IMR-90 (cell line): ENCODE results near the gene EGFR. TPM values are rescaled to one million over a fixed set of nuclear protein-coding genes. Genes with fewer than 3 reads are reported as not detected.

Experiments
- ATAC-seq: fragments of 200-7000 bp; cut with Tn5 transposase; 2 replicates; pipeline ENCODE4 v1.9.1; 2020; ENCODE audit warnings: low read depth, mild to moderate bottlenecking, moderate library complexity
- BruUV-seq: library from RNA; stranded (reverse); fragments of 400-500 nt; replicated peaks from 2 replicates; lab custom pipeline; 2021; lab: Mats Ljungman, UMichigan
- CTCF ChIA-PET: fragments of 300-600 bp; formaldehyde crosslinking; extraction: SDS; loops from one replicate; lab custom pipeline; 2021; ENCODE audit warnings: antibody characterized with exemption; lab: Yijun Ruan, JAX
- POLR2A ChIA-PET: fragments of 300-600 bp; sonication (Branson Sonifier 250); formaldehyde crosslinking; loops from one replicate; lab custom pipeline; 2022; ENCODE audit warnings: antibody characterized with exemption; ENCODE audit not compliant: unreplicated experiment; lab: Charles Lee
- DNase-seq: peaks from one replicate; pipeline ENCODE4 v3.0.0; 2013
- H2AFZ ChIP-seq: replicated peaks from 2 replicates; pipeline ENCODE3; 2013; ENCODE audit warnings: low read length, mild to moderate bottlenecking; ENCODE audit not compliant: poor library complexity
- H2AK5ac ChIP-seq: 2 replicates; pipeline ENCODE4 v1.6.1; 2013; ENCODE audit warnings: low read depth, low read length, inconsistent platforms
- H2AK9ac ChIP-seq: replicated peaks from 2 replicates; pipeline ENCODE3; 2013; ENCODE audit warnings: mild to moderate bottlenecking, low read depth, low read length, moderate library complexity; ENCODE audit not compliant: poor library complexity
- H2BK120ac ChIP-seq: 2 replicates; pipeline ENCODE4 v1.6.1; 2013; ENCODE audit warnings: low read depth, low read length, inconsistent platforms
- H2BK15ac ChIP-seq: 3 replicates; pipeline ENCODE4 v1.6.1; 2013; ENCODE audit warnings: low read depth, low read length, inconsistent platforms
- H2BK20ac ChIP-seq: 2 replicates; pipeline ENCODE4 v1.6.1; 2013; ENCODE audit warnings: low read depth, mild to moderate bottlenecking, inconsistent platforms, low read length, moderate library complexity
- H2BK5ac ChIP-seq: 2 replicates; pipeline ENCODE4 v1.6.1; 2013; ENCODE audit warnings: mild to moderate bottlenecking, low read depth, low read length, inconsistent platforms; ENCODE audit not compliant: poor library complexity, severe bottlenecking
- H3K14ac ChIP-seq: replicated peaks from 2 replicates; pipeline ENCODE4 v1.6.1; 2013; ENCODE audit warnings: low read depth, low read length, inconsistent platforms
- H3K18ac ChIP-seq: 2 replicates; pipeline ENCODE4 v1.6.1; 2013; ENCODE audit warnings: low read depth, low read length, control low read depth
- H3K23ac ChIP-seq: 2 replicates; pipeline ENCODE4 v1.6.1; 2013; ENCODE audit warnings: low read depth, low read length, inconsistent platforms
- H3K27ac ChIP-seq: 2 replicates; pipeline ENCODE4 v1.5.1; 2013; ENCODE audit warnings: mild to moderate bottlenecking, control low read depth, low read length; ENCODE audit not compliant: insufficient read depth
- H3K27me3 ChIP-seq: 2 replicates; pipeline ENCODE4 v1.6.1; 2013; ENCODE audit warnings: low read length; ENCODE audit not compliant: control insufficient read depth, insufficient read depth
- H3K36me3 ChIP-seq: 2 replicates; pipeline ENCODE4 v1.6.1; 2013; ENCODE audit warnings: low read length, mixed read lengths; ENCODE audit not compliant: control insufficient read depth, insufficient read depth
- H3K4ac ChIP-seq: 2 replicates; pipeline ENCODE4 v1.6.1; 2013; ENCODE audit warnings: low read depth, low read length, inconsistent platforms
- H3K4me1 ChIP-seq: 2 replicates; pipeline ENCODE4 v1.6.1; 2013; ENCODE audit warnings: low read length, mixed read lengths; ENCODE audit not compliant: control insufficient read depth, insufficient read depth
- H3K4me2 ChIP-seq: 2 replicates; pipeline ENCODE4 v1.6.1; 2013; ENCODE audit warnings: low read depth, mild to moderate bottlenecking, control low read depth, low read length, moderate library complexity
- H3K4me3 ChIP-seq: 2 replicates; pipeline ENCODE4 v1.5.1; 2013; ENCODE audit warnings: low read depth, mild to moderate bottlenecking, control low read depth, low read length, moderate library complexity; ENCODE audit not compliant: insufficient read depth
- H3K56ac ChIP-seq: 2 replicates; pipeline ENCODE4 v1.6.1; 2013; ENCODE audit warnings: low read length, inconsistent platforms; ENCODE audit not compliant: insufficient read depth; ENCODE audit errors: extremely low read depth
- H3K79me1 ChIP-seq, 2 experiments: 2 replicates each; pipeline ENCODE4 v1.6.1; 2013; ENCODE audit warnings: low read length in 2 of 2, inconsistent platforms in 1 of 2, low read depth in 1 of 2
- H3K9ac ChIP-seq: 2 replicates; pipeline ENCODE4 v1.6.1; 2013; ENCODE audit warnings: low read depth, low read length, control low read depth
- H3K9me1 ChIP-seq: 2 replicates; pipeline ENCODE4 v1.6.1; 2013; ENCODE audit warnings: low read length, inconsistent platforms; ENCODE audit not compliant: insufficient read depth
- H3K9me3 ChIP-seq: 2 replicates; pipeline ENCODE4 v1.6.1; 2013; ENCODE audit warnings: low read length; ENCODE audit not compliant: control insufficient read depth, insufficient read depth
- H4K20me1 ChIP-seq: 2 replicates; pipeline ENCODE4 v1.6.1; 2013; ENCODE audit warnings: low read length, inconsistent platforms; ENCODE audit not compliant: insufficient read depth
- H4K5ac ChIP-seq: 2 replicates; pipeline ENCODE4 v1.6.1; 2013; ENCODE audit warnings: mild to moderate bottlenecking, low read depth, low read length, control low read depth
- H4K8ac ChIP-seq, 2 experiments: 2 replicates each; pipeline ENCODE4 v1.6.1; 2013; ENCODE audit warnings: low read depth in 2 of 2, low read length in 2 of 2, control low read depth in 1 of 2, inconsistent platforms in 1 of 2
- H4K91ac ChIP-seq: 2 replicates; pipeline ENCODE4 v1.6.1; 2013; ENCODE audit warnings: low read depth, low read length, inconsistent platforms; ENCODE audit not compliant: insufficient read depth
- BHLHE40 ChIP-seq: fragments of 150-350 bp; IDR thresholded peaks from 2 replicates; pipeline ENCODE4 v1.6.1; 2016; ENCODE audit warnings: mild to moderate bottlenecking, low read depth, low read length
- CEBPB ChIP-seq: IDR thresholded peaks from 2 replicates; pipeline ENCODE4 v1.6.1; 2012; ENCODE audit warnings: low read depth, low read length, improper control_type of control experiment
- CHD1 ChIP-seq: IDR thresholded peaks from 2 replicates; pipeline ENCODE4 v1.6.1; 2012; ENCODE audit warnings: low read depth, low read length, improper control_type of control experiment
- CTCF ChIP-seq: conservative IDR thresholded peaks from 2 replicates; pipeline ENCODE4 v1.5.1; 2012; ENCODE audit warnings: mild to moderate bottlenecking, low read depth, low read length, improper control_type of control experiment
- ELK1 ChIP-seq: fragments of 150-350 bp; IDR thresholded peaks from 2 replicates; pipeline ENCODE4 v1.6.1; 2016; ENCODE audit warnings: low read depth, mild to moderate bottlenecking, low read length, moderate library complexity, borderline replicate concordance
- FOS ChIP-seq: fragments of 150-350 bp; IDR thresholded peaks from 2 replicates; pipeline ENCODE4 v1.6.1; 2016; ENCODE audit warnings: low read depth, low read length
- MAFK ChIP-seq: IDR thresholded peaks from 2 replicates; pipeline ENCODE4 v1.6.1; 2012; ENCODE audit warnings: low read depth, low read length, improper control_type of control experiment
- MAZ ChIP-seq: IDR thresholded peaks from 2 replicates; pipeline ENCODE4 v1.6.1; 2012; ENCODE audit warnings: low read depth, mild to moderate bottlenecking, low read length, improper control_type of control experiment, moderate library complexity, borderline replicate concordance
- MXI1 ChIP-seq: IDR thresholded peaks from 2 replicates; pipeline ENCODE4 v1.6.1; 2012; ENCODE audit warnings: low read depth, mild to moderate bottlenecking, low read length, moderate library complexity, borderline replicate concordance
- NFE2L2 ChIP-seq: fragments of 150-350 bp; IDR thresholded peaks from 2 replicates; pipeline ENCODE4 v1.6.1; 2016; ENCODE audit warnings: low read depth, mild to moderate bottlenecking, low read length
- POLR2A ChIP-seq: IDR thresholded peaks from 2 replicates; pipeline ENCODE4 v1.6.1; 2012; ENCODE audit warnings: mild to moderate bottlenecking, low read depth, low read length
- RAD21 ChIP-seq: IDR thresholded peaks from 2 replicates; pipeline ENCODE4 v1.6.1; 2012; ENCODE audit warnings: low read length, improper control_type of control experiment
- RCOR1 ChIP-seq: IDR thresholded peaks from 2 replicates; pipeline ENCODE4 v1.6.1; 2012; ENCODE audit warnings: mild to moderate bottlenecking, low read length, improper control_type of control experiment; ENCODE audit not compliant: insufficient replicate concordance
- SMC3 ChIP-seq: fragments of 150-350 bp; IDR thresholded peaks from 2 replicates; pipeline ENCODE4 v1.6.1; 2016; ENCODE audit warnings: low read depth, mild to moderate bottlenecking, antibody characterized with exemption, low read length, moderate library complexity
- USF2 ChIP-seq: fragments of 150-350 bp; IDR thresholded peaks from 2 replicates; pipeline ENCODE4 v1.6.1; 2017; ENCODE audit warnings: mild to moderate bottlenecking, antibody characterized with exemption, low read length, low read depth
- WGBS, 2 experiments: methylation state at CpG; one replicate each; pipeline versions ENCODE4 v1.1.5 to v1.1.7; 2013; ENCODE audit warnings: missing lambda C conversion rate in 2 of 2; ENCODE audit not compliant: insufficient read length in 1 of 2; ENCODE audit errors: extremely low coverage in 2 of 2; 5-methylcytosine and 5-hydroxymethylcytosine counted together
- dilution Hi-C: fragments of 300-500 bp; cut with HindIII; formaldehyde crosslinking; loops from one replicate; pipeline ENCODE4 v1.14.3; 2018; ENCODE audit warnings: low sequenced_read_pairs; ENCODE audit not compliant: unreplicated experiment
- in situ Hi-C: fragments of 300-500 bp; cut with MboI; formaldehyde crosslinking; loops from 3 replicates; pipeline ENCODE4 v1.14.3; 2019; ENCODE audit warnings: low sequenced_read_pairs, inconsistent platforms, mixed read lengths
- intact Hi-C: fragments of 100-400 bp; cut with micrococcal nuclease; formaldehyde crosslinking; loops from 2 replicates; pipeline ENCODE4 v1.10.0; 2022
- polyA plus RNA-seq, 3 experiments: library from polyadenylated mRNA; depleted of rRNA; stranded (reverse); fragments of >200 nt; gene quantifications; 2 replicates each; pipeline ENCODE4 v1.2.3, GENCODE V29; 2012; ENCODE audit warnings: low replicate concordance in 1 of 3
- total RNA-seq: library from RNA; depleted of rRNA; stranded (reverse); fragments of >200 nt; gene quantifications from 2 replicates; pipeline ENCODE4 v1.2.3, GENCODE V29; 2012

Gene EGFR
- total and polyA plus RNA-seq, 2 of the 4 experiments (the other 2 are of a cell fraction), result 36.9 to 60.4 TPM

GRCh38 chr7:55224810-55225209 lies 206.0 kb downstream of the EGFR start:
- H3K4me2 ChIP-seq, result no peak overlapping the region
- no peak overlapping the region for H2AK5ac ChIP-seq
- TF ChIP-seq CTCF (no peak), FOS (no peak), ELK1 (no peak), USF2 (no peak), POLR2A (no peak), MXI1 (no peak), RCOR1 (no peak), RAD21 (no peak), CEBPB (no peak), MAFK (no peak), CHD1 (no peak), BHLHE40 (no peak), NFE2L2 (no peak), SMC3 (no peak), MAZ (no peak)
- H4K8ac ChIP-seq, result no peak overlapping the region
- no peaks in the 10 kb centered on the region for H3K36me3 ChIP-seq
- no peak overlapping the region for H2BK15ac ChIP-seq
- 72% methylated on average over 2 of the region's 2 CpGs; no CpG with 5 or more reads in 1 of the 2 experiments for WGBS, 2 experiments
- peaks cover 3% of the 10 kb centered on the region; the same call in 1 of the 2 replicates for H3K27me3 ChIP-seq
- H3K79me1 ChIP-seq, result no peaks in the 10 kb centered on the region
- no peak overlapping the region for H3K4me3 ChIP-seq
- ATAC-seq, result no peak
- no peak overlapping the region for H3K56ac ChIP-seq
- H2AFZ ChIP-seq, result no peak overlapping the region
- intact Hi-C loops, result no loop called here
- H3K23ac ChIP-seq, result no peak overlapping the region
- H3K27ac ChIP-seq, result no peak overlapping the region
- H2BK5ac ChIP-seq, result no peak overlapping the region
- CTCF ChIA-PET, result no interaction called here
- no peak overlapping the region for H4K5ac ChIP-seq
- in situ Hi-C loops, result no loop called here
- no TSS peak for BruUV-seq
- H2AK9ac ChIP-seq, result no peak overlapping the region
- H2BK20ac ChIP-seq, result no peak overlapping the region
- no peaks in the 10 kb centered on the region for H3K9me1 ChIP-seq
- no peak overlapping the region for H2BK120ac ChIP-seq
- H4K20me1 ChIP-seq, result no peaks in the 10 kb centered on the region
- H3K9me3 ChIP-seq, result peaks cover 1% of the 10 kb centered on the region
- no peak overlapping the region for H3K4ac ChIP-seq
- no peak overlapping the region for H3K9ac ChIP-seq
- no peak for DNase-seq
- no peak overlapping the region for H3K14ac ChIP-seq
- dilution Hi-C loops, result no loop called here
- H3K18ac ChIP-seq, result no peak overlapping the region
- POLR2A ChIA-PET, result no interaction called here
- no peaks in the 10 kb centered on the region for H3K4me1 ChIP-seq
- H4K91ac ChIP-seq, result no peak overlapping the region
